ENCODE results near the gene ARMC2.
"Not testable (repeated sequence)": the region's sequence is repeated elsewhere in the genome, so short reads cannot be mapped to it uniquely, and the experiment has no call there.

The ARMC2 gene

DNA sequence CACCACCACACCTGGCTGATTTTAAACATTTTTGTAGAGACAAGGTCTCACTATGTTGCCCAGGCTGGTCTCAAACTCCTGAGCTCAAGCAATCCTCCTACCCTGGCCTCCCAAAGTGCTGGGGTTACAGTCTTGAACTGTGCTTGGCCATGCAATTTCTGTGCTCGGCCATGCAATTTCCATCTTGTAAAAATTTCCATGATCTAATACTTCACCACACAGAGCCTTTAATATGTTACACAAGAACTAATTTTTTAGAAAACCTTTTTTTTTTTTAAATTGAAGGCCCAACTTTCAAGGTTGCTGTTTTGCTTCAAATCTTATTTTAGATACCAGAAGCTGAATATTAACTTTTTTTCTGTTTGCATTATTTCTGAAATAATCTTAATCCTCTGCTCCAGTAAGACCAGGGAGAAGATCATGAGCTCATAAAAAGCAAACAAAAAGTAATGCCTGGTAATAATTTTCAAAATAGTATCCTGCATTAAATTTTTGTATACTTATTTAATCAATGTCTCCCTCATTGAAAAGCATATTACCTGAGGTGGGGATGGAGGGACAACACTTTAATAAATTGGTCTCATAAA lies 38.1 kb upstream of the ARMC2 start:
- TF ChIP-seq, protein P1, sequence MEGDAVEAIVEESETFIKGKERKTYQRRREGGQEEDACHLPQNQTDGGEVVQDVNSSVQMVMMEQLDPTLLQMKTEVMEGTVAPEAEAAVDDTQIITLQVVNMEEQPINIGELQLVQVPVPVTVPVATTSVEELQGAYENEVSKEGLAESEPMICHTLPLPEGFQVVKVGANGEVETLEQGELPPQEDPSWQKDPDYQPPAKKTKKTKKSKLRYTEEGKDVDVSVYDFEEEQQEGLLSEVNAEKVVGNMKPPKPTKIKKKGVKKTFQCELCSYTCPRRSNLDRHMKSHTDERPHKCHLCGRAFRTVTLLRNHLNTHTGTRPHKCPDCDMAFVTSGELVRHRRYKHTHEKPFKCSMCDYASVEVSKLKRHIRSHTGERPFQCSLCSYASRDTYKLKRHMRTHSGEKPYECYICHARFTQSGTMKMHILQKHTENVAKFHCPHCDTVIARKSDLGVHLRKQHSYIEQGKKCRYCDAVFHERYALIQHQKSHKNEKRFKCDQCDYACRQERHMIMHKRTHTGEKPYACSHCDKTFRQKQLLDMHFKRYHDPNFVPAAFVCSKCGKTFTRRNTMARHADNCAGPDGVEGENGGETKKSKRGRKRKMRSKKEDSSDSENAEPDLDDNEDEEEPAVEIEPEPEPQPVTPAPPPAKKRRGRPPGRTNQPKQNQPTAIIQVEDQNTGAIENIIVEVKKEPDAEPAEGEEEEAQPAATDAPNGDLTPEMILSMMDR (conservative IDR thresholded peaks at IDR 0.05; ENCODE audit: low read depth, low read length) = no peak
- H3K4me3 ChIP-seq (ENCODE audit: low read depth, low read length) = no peak overlapping the region
- no peak for DNase-seq (ENCODE audit: low read depth)

DNA sequence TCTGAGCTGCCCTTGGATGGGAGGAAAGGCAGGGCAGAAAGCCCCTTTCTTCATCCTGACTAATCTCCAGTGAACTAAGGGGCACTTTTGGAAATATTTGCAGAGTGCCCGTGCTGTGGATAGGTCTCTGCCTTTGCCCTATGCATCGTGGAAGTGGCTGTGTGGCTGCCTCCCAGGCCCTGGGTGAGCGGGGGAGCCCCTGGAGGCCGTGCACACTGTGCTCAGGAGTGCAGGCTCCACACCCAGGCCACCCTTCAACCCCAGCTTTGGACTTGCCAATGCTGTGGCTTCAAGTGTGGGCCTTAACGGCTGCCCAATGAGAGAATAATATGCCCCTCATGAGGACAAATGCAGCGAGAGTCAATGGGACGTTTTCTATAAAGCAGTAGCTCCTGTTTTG lies 36.7 kb upstream of the ARMC2 start:
- DNase-seq (ENCODE audit: low read depth) = no peak
- no peak overlapping the region for H3K4me3 ChIP-seq (ENCODE audit: low read depth, low read length)
- TF ChIP-seq, protein P1 (conservative IDR thresholded peaks at IDR 0.05; ENCODE audit: low read depth, low read length) = no peak

DNA sequence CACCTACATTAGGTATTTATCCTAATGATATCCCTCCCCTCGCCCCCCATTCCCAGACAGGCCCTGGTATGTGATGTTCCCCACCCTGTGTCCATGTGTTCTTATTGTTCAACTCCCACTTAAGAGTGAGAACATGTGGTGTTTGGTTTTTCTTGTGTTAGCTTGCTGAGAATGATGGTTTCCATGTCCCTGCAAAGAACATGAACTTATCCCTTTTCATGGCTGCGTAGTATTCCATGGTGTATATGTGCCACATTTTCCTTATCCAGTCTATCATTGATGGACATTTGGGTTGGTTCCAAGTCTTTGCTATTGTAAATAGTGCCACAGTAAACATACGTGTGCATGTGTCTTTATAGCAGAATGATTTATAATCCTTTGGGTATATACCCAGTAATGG lies 35.0 kb upstream of the ARMC2 start:
- not testable (repeated sequence) for DNase-seq (ENCODE audit: low read depth); H3K4me3 ChIP-seq (ENCODE audit: low read depth, low read length)

DNA sequence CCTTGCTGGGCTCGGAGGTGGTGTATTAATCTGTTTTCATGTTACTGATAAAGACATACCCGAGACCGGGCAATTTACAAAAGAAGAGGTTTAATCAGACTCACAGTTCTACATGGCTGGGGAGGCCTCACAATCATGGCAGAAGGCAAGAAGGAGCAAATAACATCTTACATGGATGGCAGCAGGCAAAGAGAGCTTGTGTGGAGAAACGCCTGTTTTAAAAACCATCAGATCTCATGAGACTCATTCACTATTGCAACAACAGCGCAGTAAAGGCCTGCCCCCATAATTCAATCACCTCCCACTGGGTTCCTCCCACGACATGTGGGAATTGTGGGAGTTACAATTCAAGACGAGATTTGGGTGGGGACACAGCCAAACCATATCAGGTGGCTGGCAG lies 30.9 kb upstream of the ARMC2 start:
- H3K4me3 ChIP-seq (ENCODE audit: low read depth, low read length) = not testable (repeated sequence)

DNA sequence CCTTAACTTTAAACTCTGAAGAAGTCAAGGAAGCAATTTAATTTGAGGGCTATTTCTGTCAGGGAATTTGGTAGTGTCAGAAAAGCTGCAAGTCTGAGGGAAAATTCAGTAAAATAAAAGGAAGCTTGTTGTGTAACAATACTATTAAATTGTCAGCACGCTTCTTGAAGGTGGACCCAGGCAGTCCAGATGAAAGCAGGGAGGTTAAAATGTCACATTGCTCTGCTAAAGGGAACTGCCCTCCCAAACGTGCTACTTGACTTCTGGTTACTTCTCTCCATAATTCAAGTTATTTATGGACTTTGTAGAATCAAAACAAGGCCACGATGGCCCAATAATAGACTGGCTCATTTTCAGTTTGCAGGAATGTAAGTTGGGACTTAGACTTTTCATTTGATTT lies 28.2 kb upstream of the ARMC2 start:
- TF ChIP-seq, protein P1 (conservative IDR thresholded peaks at IDR 0.05; ENCODE audit: low read depth, low read length) = no peak
- DNase-seq (ENCODE audit: low read depth) = no peak
- H3K4me3 ChIP-seq (ENCODE audit: low read depth, low read length) = no peak overlapping the region

More for the DNA sequence above, 30.9 kb upstream of the ARMC2 start:
- DNase-seq (ENCODE audit: low read depth) = not testable (repeated sequence)

DNA sequence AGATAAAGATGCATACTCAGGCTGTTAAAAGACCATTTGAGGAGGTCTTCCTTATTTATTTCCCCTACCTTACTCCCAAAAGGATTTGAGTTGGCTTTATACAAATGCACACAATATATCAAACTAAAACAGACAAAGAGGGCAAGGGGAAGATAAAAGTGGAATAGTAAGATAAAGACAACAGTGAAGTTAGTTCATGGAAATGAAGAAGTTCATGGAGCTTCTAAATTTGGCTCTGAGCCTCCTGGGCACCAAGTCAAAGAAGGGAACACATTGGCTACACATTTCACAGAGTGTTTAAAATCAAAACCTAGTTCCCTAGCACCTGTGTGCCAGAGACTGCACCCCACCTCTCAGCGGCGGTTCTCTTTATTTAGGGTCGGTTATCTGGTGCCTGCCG lies 25.8 kb upstream of the ARMC2 start:
- no peak for DNase-seq (ENCODE audit: low read depth)
- TF ChIP-seq, protein P1 (conservative IDR thresholded peaks at IDR 0.05; ENCODE audit: low read depth, low read length) = no peak
- H3K4me3 ChIP-seq (ENCODE audit: low read depth, low read length) = no peak overlapping the region

DNA sequence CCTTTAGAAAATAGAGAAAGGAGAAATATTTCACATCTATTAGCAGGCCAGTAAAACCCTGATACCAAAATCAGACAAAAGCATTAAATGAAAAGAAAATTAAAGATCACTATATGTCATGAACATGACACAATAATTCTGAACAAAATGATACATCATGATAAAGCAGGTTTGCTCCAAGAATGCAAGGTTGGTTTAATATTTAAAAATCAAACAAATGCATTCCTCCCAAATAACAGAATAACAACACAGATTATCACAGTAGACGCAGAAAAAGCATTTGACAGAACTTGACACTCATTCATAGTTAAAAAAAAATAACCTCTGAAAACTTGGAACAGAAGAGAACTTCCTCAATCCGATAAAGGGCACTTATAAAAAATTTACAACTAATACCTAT lies 22.9 kb upstream of the ARMC2 start:
- DNase-seq (ENCODE audit: low read depth) = no peak

DNA sequence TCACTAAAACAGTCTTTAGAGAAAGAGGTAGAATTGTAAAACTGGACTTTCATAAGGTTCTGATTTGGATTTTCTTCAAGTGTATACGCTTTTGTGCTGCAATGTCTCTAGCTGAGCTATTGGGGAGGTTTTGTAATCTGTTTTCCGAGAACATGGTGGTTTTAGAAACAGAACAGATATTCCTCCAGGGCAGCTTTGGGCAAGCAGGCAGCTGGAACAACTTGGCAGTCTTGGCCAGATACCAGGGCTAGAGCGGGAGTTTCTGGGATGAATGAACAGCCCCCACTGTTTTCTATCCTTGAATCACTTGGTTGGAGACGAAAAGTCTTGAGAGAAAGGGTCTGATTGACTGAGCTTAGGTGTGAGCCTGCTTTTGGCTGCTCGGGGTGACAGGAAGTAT lies 17.1 kb upstream of the ARMC2 start:
- no peak overlapping the region for H3K4me3 ChIP-seq (ENCODE audit: low read depth, low read length)
- no peak for DNase-seq (ENCODE audit: low read depth)
- TF ChIP-seq, protein P1 (conservative IDR thresholded peaks at IDR 0.05; ENCODE audit: low read depth, low read length) = no peak

More for the DNA sequence above, 22.9 kb upstream of the ARMC2 start:
- TF ChIP-seq, protein P1 (conservative IDR thresholded peaks at IDR 0.05; ENCODE audit: low read depth, low read length) = no peak
- H3K4me3 ChIP-seq (ENCODE audit: low read depth, low read length) = no peak overlapping the region
